OCI-LY1 (cell line): Measurements from ENCODE around the gene SLC12A7.

ENCODE experiments used
- CTCF ChIP-seq: fragments of 200-600 bp; sonication (generic), shearing (Covaris generic); IDR thresholded peaks from 2 replicates; pipeline ENCODE4 v1.5.1; 2017; ENCODE audit warnings: mild to moderate bottlenecking, antibody characterized with exemption, low read length, moderate library complexity, mixed read lengths
- EZH2 ChIP-seq: fragments of 200-600 bp; sonication (generic), shearing (Covaris generic); IDR thresholded peaks from 2 replicates; pipeline ENCODE4 v1.8.0; 2017; ENCODE audit warnings: borderline replicate concordance, mixed run types, mild to moderate bottlenecking, antibody characterized with exemption, low read length, moderate library complexity, mixed read lengths

GRCh38 chr5:1103505-1104326 lies 8.1 kb downstream of the SLC12A7 start:
- TF ChIP-seq CTCF (no peak), EZH2 (no peak)
